Measurements from ENCODE around the gene NNMT. TPM values are rescaled to one million over a fixed set of nuclear protein-coding genes. Genes with fewer than 3 reads are reported as not detected.
"Not testable (repeated sequence)": the region's sequence is repeated elsewhere in the genome, so short reads cannot be mapped to it uniquely, and the experiment has no call there.

Gene NNMT
- polyA plus RNA-seq, 10 donors = 28.9 to 109 (median 54.7) TPM

DNA sequence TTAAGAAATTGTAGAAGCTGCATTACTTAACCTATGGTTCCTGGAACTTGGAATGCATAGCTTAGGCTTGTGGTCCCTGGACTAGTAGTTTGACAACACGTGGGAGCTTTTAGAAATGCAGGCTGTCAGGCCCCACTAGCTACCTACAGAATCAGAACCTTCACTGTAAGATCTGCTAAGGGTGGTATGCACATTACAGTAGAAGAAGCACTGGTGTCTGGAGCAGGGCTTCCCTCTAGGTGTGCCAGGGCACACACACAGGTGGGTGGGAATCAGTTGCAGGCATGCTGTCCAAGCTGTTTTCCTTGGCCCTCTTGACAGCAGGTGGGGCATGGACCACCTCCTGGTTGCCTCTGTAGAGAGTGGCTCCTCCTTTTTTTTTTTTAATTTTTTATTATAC is 8.8 kb downstream of the NNMT start:
- DNase-seq = no peak

- peak; percentile 34 to 70 (median 41) for DNase-seq
Observed at GRCh38 chr11:114307524-114308203, 11.5 kb downstream of the NNMT start.

DNA sequence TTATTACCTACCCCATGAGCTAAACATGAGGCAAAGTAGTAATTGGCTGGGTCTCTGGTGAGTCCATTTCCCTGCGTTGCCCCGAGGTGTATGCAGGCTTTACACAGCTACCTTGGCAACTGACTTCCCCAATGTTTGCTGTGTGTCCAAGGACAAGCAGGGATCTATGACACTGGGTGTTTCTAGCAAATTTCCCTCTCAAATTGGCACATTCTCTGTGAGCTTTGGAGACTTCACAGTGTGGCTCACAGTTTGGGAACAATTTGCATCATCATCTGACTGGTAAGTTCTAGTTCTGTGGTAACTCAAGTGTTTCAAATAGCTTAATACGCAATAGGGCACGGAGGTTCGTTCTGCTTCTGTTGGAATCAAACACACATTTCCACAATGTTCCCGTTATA is 12.5 kb downstream of the NNMT start:
- no peak for DNase-seq

DNA sequence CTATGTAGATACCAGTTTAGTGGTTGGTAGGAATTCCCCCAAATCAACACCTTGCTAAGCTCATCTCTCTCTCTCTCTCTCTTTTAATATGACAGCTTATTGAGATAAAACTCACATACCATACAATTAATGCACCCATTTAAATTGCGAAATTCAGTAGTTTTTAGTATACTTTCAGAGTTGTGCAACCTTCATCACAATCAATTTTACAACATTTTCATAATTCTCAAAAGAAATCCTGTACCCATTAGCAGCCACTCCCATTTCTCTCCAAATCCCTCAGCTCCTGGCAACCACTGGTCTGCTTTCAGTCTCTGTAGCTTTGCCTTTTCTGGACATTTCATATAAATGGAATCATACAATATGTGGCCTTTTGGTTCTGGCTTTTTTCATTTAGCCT is 13.3 kb downstream of the NNMT start:
- DNase-seq = no peak

DNA sequence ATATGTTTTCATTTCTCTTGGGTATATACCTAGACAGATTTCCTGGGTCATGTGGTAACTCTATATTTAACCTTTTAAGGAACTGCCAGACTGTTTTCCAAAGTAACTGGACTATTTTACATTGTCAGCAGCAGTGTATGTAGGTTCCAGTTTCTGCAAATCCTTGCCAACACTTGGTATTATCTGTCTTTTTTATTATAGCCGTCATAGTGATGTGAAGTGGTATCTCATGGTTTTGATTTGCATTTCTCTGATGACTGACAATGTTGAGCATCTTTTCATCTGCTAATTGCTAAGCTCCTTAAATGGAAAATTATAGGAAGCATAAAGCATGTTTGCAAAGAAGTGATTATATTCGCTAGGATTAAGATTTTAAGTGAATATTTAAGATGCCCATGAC is 13.9 kb downstream of the NNMT start:
- DNase-seq = no peak

DNA sequence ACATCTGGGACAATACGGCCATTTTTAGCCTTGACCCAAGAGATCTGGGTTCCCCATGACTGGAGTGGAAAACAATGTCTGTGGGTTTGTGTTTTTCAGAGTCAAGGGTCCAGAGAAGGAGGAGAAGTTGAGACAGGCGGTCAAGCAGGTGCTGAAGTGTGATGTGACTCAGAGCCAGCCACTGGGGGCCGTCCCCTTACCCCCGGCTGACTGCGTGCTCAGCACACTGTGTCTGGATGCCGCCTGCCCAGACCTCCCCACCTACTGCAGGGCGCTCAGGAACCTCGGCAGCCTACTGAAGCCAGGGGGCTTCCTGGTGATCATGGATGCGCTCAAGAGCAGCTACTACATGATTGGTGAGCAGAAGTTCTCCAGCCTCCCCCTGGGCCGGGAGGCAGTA is 15.7 kb downstream of the NNMT start:
- no peak for DNase-seq

DNA sequence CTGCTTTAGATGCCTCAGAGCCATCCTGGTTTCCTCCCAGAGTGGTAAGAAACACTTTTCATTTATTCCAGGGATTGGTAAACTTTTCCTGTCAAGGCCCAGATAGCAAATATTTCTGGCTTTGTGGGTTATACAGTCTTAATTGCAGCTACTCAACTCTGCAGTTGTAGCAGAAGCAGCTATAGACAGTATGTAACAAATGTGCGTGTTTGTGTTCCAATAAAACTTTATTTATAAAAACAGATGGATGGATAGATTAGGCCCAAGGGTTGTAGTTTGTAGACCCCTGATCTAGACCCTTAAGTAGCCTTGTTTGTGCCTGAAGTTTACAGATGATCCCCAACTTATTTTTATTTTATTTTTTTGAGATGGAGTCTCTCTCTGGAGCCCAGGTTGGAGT is 17.9 kb downstream of the NNMT start:
- DNase-seq = no peak

GRCh38 chr11:114315749-114316368 is 19.7 kb downstream of the NNMT start:
- DNase-seq = no peak

- no peak for DNase-seq
Observed at GRCh38 chr11:114316980-114317786, 21.0 kb downstream of the NNMT start.

DNA sequence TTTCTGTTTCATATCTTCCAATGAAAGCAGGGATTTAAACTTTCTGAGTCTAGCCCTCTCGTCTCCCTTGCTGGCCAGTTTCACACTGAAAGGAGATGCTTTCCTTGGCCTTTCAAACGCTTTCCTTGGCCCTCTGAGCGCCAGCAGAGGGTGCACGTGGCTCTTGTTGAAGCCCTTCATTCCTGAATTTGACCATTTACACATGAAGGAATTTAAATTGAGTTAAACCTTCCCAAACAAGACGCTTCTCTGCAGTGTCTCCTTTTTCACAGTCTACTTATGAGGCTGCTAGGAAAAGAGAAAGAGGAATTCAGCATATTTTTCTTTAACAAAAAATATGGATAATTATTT is 21.6 kb downstream of the NNMT start:
- peak in 2 of 3 donors; percentile 46 to 50 for DNase-seq

DNA sequence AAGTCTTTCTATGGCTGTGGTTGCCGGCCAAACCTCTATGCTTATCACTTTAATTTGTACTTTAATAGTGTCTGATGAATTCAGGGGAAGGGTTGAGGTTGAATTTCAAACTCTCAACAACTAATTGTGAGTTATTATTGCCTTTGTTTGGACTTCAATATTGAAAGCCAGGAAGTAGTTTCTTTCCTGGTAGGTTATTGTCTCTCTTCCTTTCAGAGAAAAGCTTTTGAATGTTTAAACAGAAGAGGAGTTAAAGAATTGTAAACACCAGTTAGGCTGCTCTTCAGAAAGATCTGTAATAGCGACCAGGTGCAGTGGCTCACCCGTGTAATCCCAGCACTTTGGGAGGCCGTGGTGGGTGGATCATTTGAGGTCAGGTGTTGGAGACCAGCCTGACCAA is 22.2 kb downstream of the NNMT start:
- no peak for DNase-seq

DNA sequence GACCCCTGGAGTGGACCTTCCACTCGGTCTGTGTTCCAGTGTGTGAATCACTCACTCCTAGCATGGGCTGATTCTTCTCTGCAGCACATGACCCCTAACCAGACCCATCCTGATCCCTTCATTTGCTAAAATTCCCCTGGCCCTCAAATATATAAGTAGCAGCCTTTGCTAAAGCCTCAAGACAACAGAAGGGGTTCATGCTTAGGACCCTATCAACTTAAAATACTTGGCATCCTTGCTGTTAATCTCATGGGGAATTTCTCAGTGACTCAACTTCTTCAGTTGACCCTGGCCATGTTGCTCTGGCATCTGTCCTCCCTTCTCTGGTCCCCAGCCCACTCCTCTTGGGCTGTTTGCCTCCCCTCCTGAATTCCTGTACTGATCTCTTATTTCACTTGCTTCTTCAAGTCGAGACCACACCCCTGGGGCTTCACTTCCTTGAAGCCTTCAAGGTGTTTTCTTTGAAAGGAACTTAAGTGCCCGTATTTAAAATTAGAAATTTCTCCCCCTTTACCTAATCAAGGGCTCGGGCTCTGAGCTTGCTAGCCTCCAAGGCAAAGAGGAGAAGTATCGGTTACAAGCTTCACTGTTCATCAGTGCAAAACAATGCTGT is 23.6 kb downstream of the NNMT start:
- no peak for DNase-seq

GRCh38 chr11:114321621-114322257 is 25.5 kb downstream of the NNMT start:
- peak in 2 of 3 donors; percentile 20 to 49 for DNase-seq

GRCh38 chr11:114322934-114323333 is 26.7 kb downstream of the NNMT start:
- DNase-seq = no peak

DNA sequence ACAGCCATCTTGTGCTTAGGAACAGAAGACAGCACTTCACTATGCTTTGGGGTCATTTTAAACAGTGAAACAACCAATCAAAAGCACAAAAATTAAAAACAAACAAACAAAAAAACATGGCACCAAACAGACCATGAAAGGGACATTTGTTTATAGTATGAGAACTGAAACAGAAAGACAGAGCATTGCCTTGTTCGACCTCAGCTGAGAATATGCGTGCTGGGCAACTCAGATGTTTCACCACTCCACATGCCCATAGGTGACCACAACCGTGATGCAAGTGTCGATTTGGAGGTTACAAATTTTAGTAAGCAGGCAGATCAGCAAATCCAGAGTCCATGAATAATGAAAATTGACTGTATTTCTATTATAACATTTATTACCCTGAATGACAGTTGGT is 30.0 kb downstream of the NNMT start:
- no peak for DNase-seq

- DNase-seq = no peak
Observed at GRCh38 chr11:114326776-114327175, 30.6 kb downstream of the NNMT start.

DNA sequence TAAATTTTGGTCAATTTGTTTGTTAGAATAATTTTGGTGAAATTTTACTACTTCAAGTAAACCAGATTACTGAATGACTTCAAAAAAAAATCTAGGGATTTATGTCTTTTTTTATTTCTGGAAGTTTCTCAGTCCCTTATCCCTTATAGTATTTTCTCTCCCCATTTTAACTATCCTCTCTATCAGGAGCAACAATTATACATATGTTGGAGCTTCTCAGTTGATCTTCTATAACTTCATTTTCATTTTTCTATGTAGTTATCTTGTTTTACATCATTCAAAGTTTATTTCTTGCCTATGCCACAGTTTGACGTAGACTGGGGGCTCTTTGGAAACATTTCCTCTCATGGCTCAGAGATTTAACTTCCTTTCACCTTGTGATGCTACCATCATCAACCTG is 34.2 kb downstream of the NNMT start:
- no peak for DNase-seq

DNA sequence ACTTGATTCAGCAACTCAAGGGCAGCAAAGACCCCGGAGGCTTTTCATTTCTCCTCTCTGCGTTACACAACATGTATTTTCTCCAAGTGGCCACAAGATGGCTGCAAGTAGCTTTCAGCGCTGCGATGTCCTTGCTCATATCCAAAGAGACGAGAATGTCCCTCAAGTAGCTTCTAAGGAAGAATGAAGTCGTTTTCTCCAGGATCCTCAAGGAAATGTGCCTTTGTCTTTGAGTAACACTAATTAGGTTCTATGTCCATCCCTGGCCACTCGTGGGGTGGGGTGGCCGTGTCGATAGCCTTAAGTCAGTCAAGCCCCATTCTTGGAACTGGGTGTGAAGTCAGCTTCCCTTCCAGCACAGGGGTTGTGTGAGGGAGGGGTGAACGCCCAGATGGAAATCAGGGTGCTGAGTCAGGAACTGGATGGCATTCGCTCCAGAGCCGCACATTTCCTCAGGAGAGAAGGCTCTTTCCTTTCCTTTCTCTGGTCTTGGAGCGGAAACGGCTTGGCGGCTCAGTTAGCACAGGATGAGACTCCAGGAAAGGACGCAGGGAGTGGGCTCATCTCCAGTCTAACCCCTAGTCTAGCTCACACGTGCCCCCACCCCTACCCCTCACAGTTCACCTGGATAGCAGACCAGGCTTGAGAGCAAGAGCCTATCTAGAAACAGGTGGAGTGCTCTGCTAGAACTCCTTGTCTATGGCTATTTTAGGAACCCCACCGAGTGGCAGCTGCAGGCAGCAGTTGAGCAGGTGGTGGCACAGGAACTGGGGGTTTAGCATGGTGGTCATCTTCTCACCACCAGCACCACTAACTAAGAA is 44.3 kb downstream of the NNMT start:
- peak; percentile 57 to 76 (median 63) for DNase-seq

- not testable (repeated sequence) for DNase-seq
Observed at GRCh38 chr11:114341667-114342066, 45.5 kb downstream of the NNMT start.

DNA sequence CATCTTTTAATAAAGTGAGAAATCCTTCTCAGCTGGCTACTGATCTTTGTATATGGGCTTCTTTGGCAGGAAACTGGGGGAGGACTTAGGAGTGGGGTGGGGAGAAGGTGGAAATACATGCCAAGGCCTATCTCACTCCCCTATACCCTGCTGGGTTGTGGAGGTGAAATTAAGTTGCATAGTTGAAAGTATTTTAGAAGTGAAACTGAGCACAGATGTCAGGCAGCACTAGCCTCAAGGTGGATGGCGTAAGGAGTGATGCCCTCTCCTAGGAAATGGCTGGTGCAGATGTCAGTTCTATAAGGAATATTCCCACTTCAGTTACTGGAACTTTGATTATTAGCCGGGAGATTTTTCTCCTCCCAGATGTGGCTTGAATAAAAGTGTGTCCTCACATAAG is 46.3 kb downstream of the NNMT start:
- no peak for DNase-seq

DNA sequence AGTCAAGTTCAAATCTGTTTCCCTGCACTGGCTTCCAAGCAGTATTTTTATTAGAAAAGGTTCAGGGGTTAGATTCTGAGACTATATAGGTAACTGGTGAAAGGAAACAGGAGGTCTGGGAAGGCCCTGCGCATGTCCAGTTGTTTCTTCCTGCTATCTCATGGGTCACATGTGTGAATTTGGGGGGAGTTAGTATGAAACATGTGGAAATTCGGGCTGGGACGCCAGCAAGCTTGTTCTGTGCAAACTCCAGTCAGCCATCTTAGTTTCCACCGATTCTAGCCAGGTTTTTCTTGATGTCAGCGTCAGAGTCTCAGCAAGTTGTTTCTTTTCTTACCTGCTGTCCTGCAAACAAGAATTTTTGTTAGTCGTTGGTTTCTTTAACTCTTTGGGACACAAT is 46.8 kb downstream of the NNMT start:
- no peak for DNase-seq

All from muscle of back (tissue), 11 donors.